ENCODE results near the gene PPP1R1C. TPM values are rescaled to one million over a fixed set of nuclear protein-coding genes. Genes with fewer than 3 reads are reported as not detected.

Gene PPP1R1C
- total and polyA plus RNA-seq, 2 experiments from 2014 or later, result 3.5 to 18.8 TPM

GRCh38 chr2:181978351-181979150, 7.1 kb upstream of the PPP1R1C start:
- no peak for ATAC-seq
- H3K79me2 ChIP-seq (replicated peaks; ENCODE audit: insufficient read depth), result no peaks in the 10 kb centered on the region
- TF ChIP-seq STAT1 (IDR thresholded peaks at IDR 0.05; ENCODE audit: unreplicated experiment), result no peak
- no peak for TF ChIP-seq JUNB (IDR thresholded peaks at IDR 0.05; ENCODE audit: unreplicated experiment)
- TF ChIP-seq EZH2phosphoT487 (IDR thresholded peaks at IDR 0.05; ENCODE audit: unreplicated experiment), result no peak
- no peak for TF ChIP-seq CREB1 (CRISPR knock-in tag; IDR thresholded peaks at IDR 0.05; ENCODE audit: low read depth)
- TF ChIP-seq ETS1 (IDR thresholded peaks at IDR 0.05), result no peak
- no peak for TF ChIP-seq ZNF462 (CRISPR knock-in tag; IDR thresholded peaks at IDR 0.05)
- H3K4me3 ChIP-seq, result no peak overlapping the region
- no peak for DNase-seq (ENCODE audit: low spot score)
- no peak overlapping the region for H2AFZ ChIP-seq
- Mint-ChIP-seq H3K27ac (no peak overlapping the region), H3K27me3 (ENCODE audit: insufficient read depth, low read depth, poor library complexity) (no peaks in the 10 kb centered on the region), H3K4me3 (no peak overlapping the region), H3K36me3 (ENCODE audit: low read depth) (no peaks in the 10 kb centered on the region), H3K9me3 (no peaks in the 10 kb centered on the region), H3K4me1 (no peaks in the 10 kb centered on the region)
- no peaks in the 10 kb centered on the region for H3K4me1 ChIP-seq (ENCODE audit: insufficient read depth)
- no peak overlapping the region for H3K4me2 ChIP-seq
- no peaks in the 10 kb centered on the region for H4K20me1 ChIP-seq (replicated peaks; ENCODE audit: insufficient read depth)
- no peaks in the 10 kb centered on the region for H3K36me3 ChIP-seq (ENCODE audit: insufficient read depth)
- H3K27ac ChIP-seq (ENCODE audit: low read depth), result no peak overlapping the region
- no peaks in the 10 kb centered on the region for H3K9me2 ChIP-seq (ENCODE audit: insufficient read depth)
- no peaks in the 10 kb centered on the region for H3F3A ChIP-seq (replicated peaks; ENCODE audit: low read depth)
- H3K27me3 ChIP-seq (ENCODE audit: insufficient read depth), result no peaks in the 10 kb centered on the region

All from GM23338 (cell line).